Stimulated activated CD8-positive, alpha-beta memory T cell treated with anti-CD3 and anti-CD28 coated beads, Interleukin-7, amount 100 ng/mL, for 4 hours (primary cell): ENCODE results near the gene ALAD.

Experiments used
- DNase-seq, 2 donors: peaks; one replicate each; pipeline ENCODE4 v3.0.0-alpha.2; 2020; ENCODE audit warnings: low read depth in 2 of 2

The ALAD gene

GRCh38 chr9:113349066-113349444 is 52.0 kb downstream of the ALAD start:
- DNase-seq, result no peak

GRCh38 chr9:113348437-113348836 is 52.6 kb downstream of the ALAD start:
- DNase-seq, result no peak

- no peak for DNase-seq
Measured at GRCh38 chr9:113345671-113346070, 55.4 kb downstream of the ALAD start.

GRCh38 chr9:113345190-113345589 is 55.9 kb downstream of the ALAD start:
- no peak for DNase-seq

GRCh38 chr9:113343732-113344231 is 57.3 kb downstream of the ALAD start:
- no peak for DNase-seq

- DNase-seq, result no peak
Measured at GRCh38 chr9:113341712-113342410, 59.2 kb downstream of the ALAD start.

- DNase-seq, result peak; percentile 58 to 73
Measured at GRCh38 chr9:113340011-113340699, 60.9 kb downstream of the ALAD start, which contains the start of gene WDR31. Gene WDR31, minus strand, starts transcription at chr9:113340275. Its CDS starts 8,253 bp downstream, at chr9:113332022.

- DNase-seq, result no peak
Measured at GRCh38 chr9:113337714-113338113, 63.4 kb downstream of the ALAD start.
